Measurements from ENCODE around the gene MARCHF3.
"Not testable (repeated sequence)": the region's sequence is repeated elsewhere in the genome, so short reads cannot be mapped to it uniquely, and the experiment has no call there.

Gene MARCHF3, protein sequence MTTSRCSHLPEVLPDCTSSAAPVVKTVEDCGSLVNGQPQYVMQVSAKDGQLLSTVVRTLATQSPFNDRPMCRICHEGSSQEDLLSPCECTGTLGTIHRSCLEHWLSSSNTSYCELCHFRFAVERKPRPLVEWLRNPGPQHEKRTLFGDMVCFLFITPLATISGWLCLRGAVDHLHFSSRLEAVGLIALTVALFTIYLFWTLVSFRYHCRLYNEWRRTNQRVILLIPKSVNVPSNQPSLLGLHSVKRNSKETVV

DNA sequence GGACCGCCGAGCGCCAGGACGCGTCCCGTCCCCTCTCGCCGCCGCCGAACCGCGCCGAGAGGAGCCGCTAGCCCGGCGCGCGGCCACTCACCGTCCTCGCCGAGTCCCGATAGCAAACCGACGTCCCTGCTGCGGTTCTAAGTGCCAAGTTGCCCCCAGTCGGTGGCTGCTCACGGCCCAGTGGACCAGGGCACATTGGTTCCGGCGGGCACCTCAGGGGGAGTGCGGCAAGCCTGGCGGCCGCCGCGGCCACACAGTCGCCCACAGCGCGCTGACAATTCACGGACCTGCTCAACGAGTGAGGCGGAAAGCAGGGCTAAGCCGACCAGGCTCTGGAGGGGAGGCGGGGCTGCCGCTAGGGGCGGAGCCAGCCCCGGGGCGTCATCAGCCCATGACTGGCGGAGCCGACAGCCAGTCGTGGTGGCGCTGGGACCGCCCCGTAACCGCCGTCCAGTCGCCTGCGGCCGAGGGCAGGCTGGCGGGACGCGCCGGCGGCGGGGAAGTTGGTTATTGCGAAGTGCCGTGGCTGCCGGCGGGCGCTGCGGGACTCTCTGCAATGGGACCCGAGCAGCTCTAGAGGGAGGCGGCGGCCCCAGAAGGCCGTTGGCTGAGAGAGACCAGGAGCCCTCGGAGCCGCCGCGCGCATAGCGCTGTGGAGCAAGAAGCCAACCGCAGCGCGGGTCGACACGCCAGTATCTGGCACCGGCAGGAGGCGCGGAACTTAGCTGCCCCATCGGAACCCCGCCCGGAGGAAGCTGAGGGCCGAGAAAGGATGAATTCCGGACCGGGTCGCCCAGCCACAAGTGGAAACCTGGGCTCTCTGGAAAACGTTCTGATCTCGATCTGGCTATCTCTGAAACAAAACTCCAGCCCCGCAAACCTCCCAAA lies at the start of gene MARCHF3:
Gene MARCHF3, minus strand, starts transcription at position 300 of the 888 bp plus-strand sequence. CDS start 112,387 bp downstream, outside the sequence.
- DNase-seq (ENCODE audit: low read depth in 2 of 2), result peak; percentile 84 to 90

DNA sequence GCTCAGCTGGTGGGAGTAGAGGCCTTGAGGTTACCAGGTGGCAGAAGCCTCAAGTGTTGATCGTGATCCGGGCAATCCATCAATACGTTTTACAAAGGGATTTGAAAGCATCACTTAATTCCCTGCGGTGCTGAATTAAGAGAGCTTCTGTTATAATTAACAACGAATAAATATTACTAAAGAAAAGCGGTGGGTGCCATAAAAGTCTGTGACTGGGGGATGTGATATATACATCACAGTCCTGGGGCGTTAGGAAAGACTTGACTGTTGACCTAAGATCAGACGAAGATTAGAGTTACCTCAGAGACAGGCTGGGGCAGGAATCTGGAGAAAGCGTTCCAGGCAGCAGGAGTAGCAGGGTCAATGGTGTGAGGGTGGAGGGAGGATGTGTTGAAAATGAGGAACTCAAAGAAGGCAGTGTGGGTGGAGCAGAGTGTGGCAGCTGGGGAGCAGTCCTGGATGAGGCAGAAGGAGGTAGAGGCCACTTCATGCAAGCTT lies 49.7 kb upstream of the MARCHF3 start:
- no peak for DNase-seq (ENCODE audit: low read depth in 2 of 2)

DNA sequence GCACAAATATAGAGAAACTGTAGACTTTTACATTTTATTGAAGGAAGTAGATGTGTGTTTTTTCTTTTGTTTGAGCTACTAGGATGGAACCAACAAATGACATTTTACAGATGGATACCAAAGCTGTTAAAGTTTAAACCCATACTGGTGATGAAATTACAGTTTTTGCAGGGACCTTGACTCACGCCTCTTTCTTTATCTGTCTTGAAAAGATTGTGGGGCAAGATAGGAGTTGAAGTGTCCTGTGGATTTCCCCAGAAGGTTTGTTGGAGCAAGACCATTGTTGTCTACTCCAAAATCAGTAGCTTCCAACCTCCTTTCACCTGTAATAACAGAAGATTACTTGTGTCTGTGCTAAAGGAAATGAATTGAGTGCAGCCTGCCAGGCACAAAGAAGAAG lies 47.0 kb upstream of the MARCHF3 start:
- DNase-seq (ENCODE audit: low read depth in 2 of 2), result no peak

DNA sequence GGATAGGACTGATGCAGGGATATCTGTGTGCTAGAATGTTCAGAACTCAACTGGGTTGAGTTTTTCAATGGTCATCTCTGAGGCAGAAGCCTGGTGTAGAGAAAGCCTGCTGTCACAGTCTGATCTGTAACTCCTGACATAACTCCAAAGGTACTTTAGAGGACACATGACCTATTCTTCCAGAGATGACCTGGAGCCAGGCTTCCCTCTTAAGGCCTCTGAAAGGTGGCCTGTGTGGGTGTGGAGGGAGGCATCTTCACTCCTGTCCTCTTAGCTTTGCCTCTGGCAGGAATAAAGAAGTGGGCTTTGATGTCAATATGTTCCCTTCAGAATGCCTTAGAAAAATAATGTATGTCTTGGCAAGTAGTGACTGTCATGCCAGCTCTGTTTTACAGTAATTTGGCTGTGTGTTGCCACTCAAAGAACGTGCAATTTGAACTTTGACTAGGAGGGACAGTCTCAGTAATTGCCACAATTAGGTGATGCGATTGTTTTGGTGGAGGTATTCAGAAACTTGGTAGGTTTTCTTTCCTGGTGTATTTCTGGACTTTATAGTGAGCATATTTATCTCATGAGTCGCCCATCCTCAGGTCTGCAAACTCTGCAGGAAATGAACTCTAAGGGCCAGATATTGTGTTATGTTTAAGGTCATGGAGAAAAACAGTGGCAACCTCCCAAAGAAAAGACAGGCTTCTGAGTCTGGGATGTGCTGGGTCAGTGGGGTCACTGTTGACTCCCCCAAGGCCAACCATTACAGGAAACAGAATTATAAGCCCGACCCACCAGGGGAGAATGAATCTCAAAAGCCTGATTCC lies 46.2 kb upstream of the MARCHF3 start:
- DNase-seq (ENCODE audit: low read depth in 2 of 2), result no peak

DNA sequence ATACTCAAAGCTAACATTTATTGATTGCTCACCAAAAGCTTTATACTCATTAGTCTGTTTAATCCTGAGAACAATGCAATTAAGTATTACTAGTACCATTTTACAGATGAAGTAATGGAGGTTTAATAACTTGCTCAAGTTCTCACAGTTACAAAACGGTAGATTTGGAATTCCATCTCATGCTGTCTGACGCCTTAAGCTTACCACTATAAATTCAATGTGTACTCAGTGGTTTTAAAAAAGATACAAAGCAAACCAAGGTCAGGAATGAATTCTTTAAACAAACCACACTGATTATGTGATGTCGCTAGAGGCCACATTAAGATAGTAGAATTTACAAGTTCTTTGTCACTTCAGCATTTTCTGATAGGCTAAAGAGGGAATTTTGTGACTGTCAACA lies 44.1 kb upstream of the MARCHF3 start:
- DNase-seq (ENCODE audit: low read depth in 2 of 2), result no peak

DNA sequence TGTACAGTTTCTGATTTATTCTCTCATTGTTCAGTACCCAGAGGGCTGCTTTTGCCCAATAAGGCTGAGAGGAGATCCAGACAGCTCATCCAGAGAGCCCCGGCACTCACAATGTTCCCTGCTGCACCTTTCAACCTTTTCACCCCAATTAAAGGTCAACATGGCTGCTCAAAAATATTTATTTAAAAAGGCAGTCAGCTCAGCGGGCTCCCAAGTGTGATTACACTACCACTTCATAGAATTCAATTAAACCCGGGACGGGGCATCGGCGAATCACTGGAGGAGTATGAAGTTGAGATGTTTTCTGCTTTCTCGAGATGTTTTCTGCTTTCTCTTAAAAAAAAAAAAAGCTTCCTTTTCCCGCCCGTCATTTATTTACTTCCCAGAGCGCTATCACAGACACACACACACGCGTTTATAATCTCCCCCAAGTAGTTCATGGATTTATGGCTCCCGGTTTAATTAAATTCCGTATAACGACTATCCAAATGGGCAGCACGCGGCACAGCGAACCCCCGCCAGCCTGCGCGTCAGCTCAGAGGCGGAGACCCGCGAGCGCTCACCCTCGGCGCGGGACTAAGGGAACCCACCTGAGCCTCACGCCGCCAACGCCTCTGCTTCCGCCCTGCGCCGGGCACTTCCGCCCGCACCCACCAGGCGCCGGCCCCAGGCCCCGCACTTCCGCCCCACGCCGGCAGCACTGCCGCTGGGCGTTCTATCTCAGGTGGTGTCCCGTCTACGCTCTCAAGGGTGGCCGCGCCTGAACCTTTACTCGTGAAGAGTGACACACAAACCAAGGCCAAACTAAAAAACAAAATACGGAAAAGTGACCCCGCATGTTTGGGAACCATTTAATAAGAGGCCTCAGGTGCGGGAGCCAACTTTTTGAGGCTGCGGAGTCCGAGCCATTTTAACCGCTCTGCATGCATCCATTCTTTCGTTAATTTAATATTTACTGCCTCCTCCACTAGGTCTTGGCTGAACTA lies 42.8 kb upstream of the MARCHF3 start, which contains the start of gene C5orf63:
Gene C5orf63, minus strand, starts transcription at position 642 of the 986 bp plus-strand sequence. CDS start 14,507 bp downstream, outside the sequence.
- peak; percentile 60 to 71 for DNase-seq (ENCODE audit: low read depth in 2 of 2)

DNA sequence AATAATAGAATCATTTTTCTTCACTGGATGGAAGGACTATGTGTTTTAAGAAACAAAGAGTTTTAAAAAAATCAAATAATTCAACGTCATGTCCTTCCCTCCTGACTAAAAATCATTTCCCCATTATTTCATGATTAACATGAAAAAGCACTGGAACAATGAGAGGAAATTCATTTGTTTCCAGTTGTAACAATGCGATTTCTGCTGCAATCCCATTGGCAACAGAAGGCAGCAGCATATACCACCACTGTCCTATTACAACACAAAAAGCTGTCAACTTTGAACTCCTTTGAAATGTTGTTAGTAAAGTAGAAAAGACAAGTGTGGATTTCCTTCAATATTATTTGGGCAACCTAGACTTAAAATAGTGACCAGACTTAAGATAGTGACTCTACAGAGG lies 39.9 kb upstream of the MARCHF3 start:
- DNase-seq (ENCODE audit: low read depth in 2 of 2), result no peak

DNA sequence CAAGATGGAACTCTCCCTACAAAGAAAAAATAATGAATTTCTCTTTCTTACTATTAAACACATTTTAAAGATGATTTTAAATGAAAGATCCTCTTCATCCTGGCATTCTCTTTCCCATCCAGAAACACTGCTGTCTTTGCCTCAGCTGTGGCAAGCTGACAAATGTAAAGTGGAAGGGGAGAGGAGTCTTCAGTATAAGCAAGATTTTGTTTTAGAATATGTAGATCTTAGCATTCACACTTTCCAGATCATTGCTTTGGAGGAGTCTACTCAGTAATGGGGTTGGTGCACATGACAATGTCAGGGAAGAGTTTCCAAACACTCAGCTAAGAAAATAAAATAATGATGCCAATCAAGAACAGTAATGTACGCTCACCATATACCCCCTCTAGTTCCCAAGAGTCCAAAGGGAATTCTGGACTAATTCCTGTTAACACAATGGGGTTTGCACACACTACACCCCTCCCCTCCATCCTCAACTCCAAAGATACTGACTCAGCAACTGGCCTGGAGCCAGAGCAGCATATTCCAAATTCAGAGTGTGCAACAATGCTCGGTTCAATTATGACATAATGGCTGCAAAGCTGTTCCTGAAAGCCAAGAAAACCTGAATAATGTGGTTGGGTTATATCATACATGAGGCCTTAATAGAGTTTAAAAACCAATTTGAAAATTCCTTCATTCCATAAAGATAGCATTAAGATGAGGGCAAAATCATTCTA lies 38.3 kb upstream of the MARCHF3 start:
- DNase-seq (ENCODE audit: low read depth in 2 of 2), result no peak

DNA sequence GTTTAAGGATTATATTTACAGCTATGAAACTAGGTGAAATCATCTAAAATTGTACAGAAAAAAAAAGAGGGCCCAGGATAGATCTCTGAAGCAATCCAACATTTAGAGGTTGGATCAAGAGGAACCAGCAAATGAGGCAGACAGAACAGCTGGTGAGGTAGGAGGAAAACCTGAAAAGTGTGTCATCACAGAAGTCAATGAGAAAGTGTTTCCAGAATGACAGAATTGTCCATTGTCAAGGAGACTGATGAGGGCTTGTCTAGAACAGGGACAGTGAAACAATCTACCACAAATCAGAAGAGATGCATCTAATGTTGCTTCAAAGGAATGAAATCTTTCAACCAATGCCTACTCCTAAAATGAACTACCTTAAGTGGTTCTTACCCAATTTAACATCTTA lies 36.4 kb upstream of the MARCHF3 start:
- DNase-seq (ENCODE audit: low read depth in 2 of 2), result no peak

DNA sequence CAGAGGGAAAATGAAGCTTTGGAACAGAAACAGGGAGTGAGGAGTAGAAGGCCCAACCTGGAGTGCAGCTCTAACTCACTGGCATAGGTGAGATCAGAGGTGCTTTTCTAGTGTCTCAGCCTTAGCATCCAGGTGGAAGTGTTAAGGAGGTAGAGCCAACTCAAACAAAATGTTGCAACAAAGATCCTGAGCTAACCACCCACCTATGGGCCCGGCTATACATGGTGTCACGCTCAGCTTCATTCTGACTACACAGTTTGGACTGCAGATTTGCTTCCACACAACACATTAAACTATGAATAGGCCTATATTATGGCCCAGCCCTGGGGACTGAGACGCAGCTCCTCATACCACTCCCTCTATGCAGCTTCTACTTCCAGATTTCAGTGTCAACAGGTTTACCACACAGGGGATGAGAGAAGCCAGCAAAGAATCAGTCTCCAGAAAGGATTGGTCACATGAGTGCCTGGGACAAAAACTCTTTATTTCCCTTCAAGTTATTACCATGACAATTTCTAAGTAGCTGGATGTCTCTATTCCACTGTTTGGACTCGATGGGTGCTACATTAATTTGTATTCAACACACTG lies 34.0 kb upstream of the MARCHF3 start:
- DNase-seq (ENCODE audit: low read depth in 2 of 2), result no peak

DNA sequence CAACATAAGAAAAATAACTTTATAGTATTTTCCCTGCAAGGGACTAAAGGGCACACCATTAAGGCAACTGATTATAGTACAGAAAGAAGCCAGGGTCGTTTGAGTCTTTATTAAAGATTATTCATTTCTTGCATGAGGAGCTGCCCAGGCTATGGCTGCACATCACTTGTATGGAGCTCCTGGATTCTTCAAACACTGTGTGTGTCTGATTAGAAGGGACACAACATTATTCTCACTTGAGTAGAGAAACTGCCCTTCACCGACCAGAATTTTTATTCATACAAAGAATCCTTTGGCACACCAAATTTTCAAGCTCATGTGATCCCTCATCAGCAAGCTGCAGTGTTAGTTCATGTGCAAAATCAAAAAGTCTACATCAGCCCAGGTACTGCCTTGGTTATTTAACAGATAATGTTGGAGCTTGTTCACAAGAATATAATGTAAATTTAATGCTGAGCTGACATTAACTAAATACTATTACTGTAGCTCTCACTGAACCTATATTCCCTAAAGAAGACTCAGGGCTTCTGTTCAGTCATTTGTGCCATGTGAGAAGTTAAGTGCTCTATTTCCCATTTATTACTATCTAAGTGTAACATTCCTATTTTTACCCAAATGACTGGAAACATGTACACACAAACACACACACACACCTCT lies 33.0 kb upstream of the MARCHF3 start:
- DNase-seq (ENCODE audit: low read depth in 2 of 2), result no peak

DNA sequence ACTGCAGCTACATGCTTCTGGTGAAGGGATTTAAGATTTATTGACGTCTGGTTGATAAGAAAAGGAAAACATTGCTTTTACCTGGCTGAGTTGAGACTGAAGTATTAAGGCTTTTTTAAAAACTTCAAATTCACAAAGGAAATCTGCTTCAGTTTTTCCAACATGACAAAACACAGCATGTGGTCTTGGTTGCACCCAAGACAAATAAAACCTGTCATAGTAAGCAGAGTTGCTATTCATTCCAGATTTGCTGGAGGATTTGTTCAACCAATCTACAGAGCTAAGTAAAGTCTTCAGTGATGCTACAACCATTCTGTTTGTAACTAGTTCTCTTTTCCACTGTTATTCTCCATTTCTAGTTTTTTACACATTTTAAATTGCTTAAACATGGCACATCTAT lies 31.6 kb upstream of the MARCHF3 start:
- DNase-seq (ENCODE audit: low read depth in 2 of 2), result no peak

DNA sequence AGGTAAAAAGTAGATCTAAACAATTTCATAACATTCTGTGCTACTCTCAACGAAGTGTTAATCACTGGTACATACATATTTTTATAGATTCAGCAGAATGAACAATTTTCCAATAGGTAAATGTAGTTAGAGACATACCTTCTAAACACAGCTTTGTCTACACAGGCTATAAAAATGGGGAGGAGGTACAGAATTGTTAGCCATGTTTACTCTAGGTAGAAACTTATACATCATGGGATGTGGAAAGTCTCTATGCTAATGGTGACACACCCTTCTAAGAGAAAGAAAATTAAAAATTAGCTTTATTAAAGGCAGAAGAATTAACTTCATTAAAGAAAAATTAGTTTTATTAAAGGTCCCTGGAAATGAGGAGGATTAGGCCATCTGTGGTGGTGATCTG lies 31.2 kb upstream of the MARCHF3 start:
- no peak for DNase-seq (ENCODE audit: low read depth in 2 of 2)

DNA sequence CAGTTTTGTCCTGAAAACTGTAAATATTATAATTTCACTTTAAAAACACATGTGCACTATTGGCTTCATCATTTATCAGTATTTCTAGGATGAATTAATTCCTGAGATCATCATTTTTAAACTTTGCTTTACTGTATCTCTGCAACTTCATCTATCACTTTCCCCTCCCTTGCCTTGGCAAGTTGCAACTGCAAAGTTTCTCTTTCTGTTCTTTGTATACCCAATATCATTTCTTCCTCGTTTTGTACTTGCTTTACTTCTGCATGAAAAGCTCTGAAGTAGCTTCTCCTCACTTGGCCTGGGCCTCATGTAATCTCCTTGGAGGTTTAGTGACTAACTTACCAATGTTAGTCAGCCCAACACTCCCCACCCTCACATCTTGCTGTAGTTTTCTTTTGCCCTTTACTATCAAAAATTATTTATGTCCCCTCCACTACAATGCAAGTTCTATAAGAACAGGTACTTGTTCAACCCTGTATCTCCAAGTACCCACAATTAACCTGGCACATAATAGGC lies 30.2 kb upstream of the MARCHF3 start:
- DNase-seq (ENCODE audit: low read depth in 2 of 2), result no peak

DNA sequence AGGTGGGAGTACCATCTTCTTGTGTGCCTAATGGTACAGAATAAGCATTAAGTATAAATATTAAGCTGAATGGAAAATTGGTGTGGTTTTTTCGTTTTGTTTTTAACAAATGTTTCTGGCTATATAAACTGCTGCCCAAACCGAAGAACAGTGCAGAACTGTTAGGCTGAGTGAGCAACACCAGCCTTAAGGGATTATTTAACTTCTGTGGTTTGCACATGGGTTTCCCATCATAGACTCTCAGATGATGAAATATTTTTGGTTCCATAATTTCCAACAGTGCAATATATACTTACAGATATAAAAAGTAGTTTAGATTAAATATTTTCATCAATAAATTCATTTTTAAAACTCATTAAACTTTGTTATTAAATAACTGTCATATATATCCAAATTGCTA lies 26.5 kb upstream of the MARCHF3 start:
- DNase-seq (ENCODE audit: low read depth in 2 of 2), result no peak

DNA sequence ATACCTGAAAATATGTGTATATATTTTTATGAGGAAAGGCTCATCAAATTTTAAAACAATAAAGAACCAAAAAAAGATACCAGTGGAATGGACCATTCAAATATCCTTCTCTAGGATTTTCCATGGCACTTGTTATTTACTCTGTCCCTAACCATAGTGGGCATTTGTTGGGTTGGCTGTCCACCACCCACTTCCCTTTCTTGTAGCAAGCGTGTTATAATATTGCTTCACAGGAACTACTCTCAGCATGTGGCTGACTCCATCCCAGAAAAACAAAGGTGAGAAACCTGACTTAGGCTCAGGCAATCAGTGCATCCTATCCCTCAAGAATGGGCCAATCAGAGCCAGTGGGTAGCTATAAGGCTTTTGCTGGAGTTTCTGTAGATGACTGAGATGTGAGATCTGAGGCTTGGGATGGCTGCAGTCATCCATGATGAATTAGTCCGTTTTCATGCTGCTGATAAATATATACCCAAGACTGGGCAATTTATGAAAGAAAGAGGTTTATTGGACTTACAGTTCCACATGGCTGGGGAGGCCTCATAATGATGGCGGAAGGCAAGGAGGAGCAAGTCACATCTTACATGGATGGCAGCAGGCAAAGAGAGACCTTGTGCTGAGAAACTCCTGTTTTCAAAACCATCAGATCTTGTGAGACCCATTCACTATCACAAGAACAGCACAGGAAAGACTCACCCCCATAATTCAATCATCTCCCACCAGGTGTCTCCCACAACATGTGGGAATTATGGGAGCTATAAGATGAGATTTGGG lies 25.7 kb upstream of the MARCHF3 start:
- DNase-seq (ENCODE audit: low read depth in 2 of 2), result no peak

DNA sequence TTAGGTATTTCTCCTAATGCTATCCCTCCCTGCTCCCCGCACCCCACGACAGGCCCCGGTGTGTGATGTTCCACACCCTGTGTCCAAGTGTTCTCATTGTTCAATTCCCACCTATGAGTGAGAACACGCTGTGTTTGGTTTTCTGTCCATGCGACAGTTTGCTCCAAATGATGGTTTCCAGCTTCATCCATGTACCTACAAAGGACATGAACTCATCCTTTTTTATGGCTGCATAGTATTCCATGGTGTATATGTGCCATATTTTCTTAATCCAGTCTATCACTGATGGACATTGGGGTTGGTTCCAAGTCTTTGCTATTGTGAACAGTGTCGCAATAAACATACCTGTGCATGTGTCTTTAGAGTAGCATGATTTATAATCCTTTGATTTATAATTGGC lies 23.2 kb upstream of the MARCHF3 start:
- DNase-seq (ENCODE audit: low read depth in 2 of 2), result not testable (repeated sequence)

DNA sequence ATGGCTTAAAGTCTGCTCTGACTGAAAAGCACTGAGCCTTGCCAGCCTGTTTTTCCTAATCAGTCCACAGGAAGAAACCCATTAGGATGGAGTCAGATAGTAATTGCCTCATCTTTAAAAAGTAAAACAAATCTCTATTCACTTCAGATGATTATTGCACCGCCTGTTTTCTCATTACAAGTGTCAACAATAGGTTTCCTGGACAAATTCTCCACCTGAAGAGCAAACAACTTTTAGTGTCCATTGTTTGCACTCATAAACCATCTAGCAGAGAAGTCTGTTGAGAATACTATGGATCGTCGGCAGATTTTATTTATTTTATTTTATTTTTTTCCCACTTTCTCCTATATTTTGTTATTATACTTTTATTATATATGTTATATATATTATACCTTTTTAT lies 22.7 kb upstream of the MARCHF3 start:
- DNase-seq (ENCODE audit: low read depth in 2 of 2), result no peak
